Measurements from ENCODE around the gene TMEM184C.

The TMEM184C gene

DNA sequence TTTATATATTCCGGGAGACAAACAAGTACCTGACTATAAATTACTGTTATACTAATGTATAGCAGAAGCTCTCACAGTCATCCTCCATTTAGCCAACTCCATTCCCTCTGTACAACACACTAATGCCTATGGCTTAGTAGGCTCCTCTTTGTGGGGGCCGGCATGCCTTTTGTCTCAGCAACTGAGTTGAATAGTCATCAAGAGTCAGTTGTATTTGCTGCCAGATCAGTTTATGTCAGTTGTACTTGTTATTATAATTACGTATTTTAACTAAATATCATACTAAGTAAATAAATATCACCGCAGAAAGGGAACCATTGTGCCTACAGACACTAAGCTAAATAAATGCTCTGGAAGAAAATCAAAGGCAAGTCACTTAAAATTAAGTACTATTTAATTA lies 56.9 kb downstream of the TMEM184C start:
- DNase-seq: no peak

- no peak for DNase-seq
Observed at GRCh38 chr4:147674496-147674895, 57.3 kb downstream of the TMEM184C start.

DNA sequence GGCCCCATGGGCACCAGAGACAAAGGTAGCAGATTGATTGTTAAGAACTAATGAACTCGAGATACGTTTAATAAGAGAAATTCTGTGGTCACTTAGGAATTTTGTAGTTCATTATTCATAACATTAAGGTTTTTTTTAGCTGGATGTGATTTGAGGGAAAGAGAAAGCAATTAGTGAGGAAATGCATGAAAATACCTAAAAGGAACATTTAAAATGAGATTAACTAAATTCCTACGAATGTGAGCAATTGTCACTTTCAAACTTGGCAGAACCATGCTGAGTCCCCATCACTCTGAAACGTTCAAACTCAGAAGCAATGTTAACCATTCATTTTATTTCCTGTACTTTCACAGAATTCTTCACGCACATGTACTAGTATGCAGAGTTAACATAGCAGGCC lies 60.9 kb downstream of the TMEM184C start:
- DNase-seq: no peak

- no peak for DNase-seq
Observed at GRCh38 chr4:147678796-147679549, 61.8 kb downstream of the TMEM184C start.

DNA sequence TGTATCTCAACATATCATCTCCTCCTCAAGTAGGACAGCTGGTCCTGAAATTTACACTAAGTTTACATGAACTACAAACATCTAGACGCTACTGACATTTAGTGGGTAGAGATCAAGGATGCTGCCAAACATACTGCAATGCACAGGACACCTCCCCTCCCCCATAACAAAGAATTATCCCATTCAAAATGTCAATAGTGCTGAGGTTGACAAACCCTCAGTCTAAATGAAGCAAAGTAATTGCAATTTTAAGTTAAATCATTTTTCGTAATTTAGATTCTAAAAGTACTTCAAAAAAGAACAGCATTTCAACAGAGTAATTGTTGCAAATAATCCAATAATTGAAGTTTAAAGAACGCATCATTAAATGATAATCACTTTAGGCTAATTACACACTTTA lies 65.6 kb downstream of the TMEM184C start:
- no peak for DNase-seq

DNA sequence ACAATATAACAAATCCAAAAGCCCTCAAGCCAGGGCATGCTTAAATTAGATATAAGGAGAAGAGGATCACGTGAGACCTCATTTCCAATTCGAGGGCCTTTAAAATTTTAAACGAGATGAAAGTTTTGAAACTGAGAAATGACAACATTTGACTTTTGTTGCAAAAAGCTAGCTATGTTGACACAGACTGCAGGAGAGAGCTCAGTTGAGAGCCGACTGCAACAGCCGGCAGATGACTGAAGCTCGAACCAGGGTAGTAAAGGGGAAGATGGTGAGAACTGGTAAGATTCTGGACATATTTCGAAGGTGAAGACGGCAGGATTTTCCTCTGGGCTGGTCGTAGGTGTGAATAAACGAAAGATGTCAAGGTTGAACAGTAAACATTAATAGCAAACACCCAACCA lies 66.0 kb downstream of the TMEM184C start:
- DNase-seq: no peak

- peak; percentile 82 for DNase-seq
Observed at GRCh38 chr4:147683717-147684700, 66.8 kb downstream of the TMEM184C start, which contains the start of gene PRMT9. Gene PRMT9, minus strand, starts transcription at chr4:147684163. Its CDS starts 176 bp downstream, at chr4:147683987.

DNA sequence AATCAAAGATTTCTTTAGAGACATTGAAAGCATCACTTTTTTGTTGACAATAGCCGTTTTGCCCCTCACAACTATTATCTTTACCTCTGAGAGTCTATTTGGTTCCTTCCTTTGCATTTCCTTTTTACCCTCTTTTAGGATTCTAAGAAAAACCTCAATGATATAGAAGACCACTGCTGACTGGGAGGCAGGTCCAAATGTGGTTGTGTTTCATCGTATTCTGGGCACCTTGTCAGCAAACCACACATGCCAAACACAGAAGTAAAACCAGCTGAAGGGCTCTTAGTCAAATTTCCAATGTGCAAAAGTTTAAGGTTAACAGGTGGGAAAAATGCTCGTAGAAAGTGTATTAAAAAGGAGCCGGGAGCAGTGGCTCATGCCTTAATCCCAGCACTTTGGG lies 71.9 kb downstream of the TMEM184C start:
- no peak for DNase-seq

- DNase-seq: no peak
Observed at GRCh38 chr4:147691820-147692219, 74.6 kb downstream of the TMEM184C start.

- DNase-seq: no peak
Observed at GRCh38 chr4:147693218-147693617, 76.0 kb downstream of the TMEM184C start.

GRCh38 chr4:147696866-147697265 lies 79.7 kb downstream of the TMEM184C start:
- no peak for DNase-seq

GRCh38 chr4:147704846-147705245 lies 87.6 kb downstream of the TMEM184C start:
- DNase-seq: no peak

DNA sequence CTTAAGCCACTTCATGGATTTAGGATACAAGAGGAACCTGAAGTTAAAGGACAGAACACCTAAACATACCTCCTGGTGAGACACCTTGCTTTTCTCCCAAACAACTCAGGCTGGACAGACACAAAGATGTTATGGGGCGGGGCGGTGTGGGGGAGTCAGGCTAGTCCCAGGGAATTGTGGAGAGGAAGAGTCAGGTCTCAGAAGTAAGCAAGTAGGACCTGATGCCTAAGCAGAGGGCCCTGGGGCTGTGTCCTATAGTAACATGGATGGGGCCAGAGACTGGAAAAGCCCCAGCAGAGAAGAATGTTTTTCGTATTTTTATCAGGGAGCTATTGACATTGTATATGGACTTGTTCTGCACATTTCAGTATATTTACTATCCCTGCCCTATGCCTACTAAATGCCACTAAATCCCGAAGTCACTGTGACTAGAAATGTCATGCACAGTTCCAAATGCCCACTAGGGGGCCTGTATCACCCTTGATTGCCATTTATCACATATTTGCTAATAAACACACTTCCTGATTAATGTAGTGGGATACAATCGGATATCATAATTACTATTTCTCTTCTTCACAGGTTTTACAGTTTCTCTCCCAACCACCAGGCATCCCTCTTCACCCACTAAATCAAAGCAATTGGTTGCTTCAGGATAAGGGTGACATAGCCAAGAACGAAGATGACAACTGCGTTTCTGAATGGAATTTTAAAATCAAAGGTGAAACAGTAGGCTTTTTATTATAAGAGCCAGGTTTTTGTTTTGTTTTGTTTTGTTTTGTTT lies 90.9 kb downstream of the TMEM184C start:
- peak; percentile 47 for DNase-seq

GRCh38 chr4:147709999-147710398 lies 92.8 kb downstream of the TMEM184C start:
- DNase-seq: no peak

- no peak for DNase-seq
Observed at GRCh38 chr4:147714575-147715401, 97.6 kb downstream of the TMEM184C start.

GRCh38 chr4:147717878-147718277 lies 100.7 kb downstream of the TMEM184C start:
- DNase-seq: no peak
